Skin of body (tissue), 2 donors: ENCODE results near the gene SIVA1. TPM values are rescaled to one million over a fixed set of nuclear protein-coding genes. Genes with fewer than 3 reads are reported as not detected.

Experiments
- DNase-seq: peaks from one replicate; lab custom pipeline; 2025; lab: John Stamatoyannopoulos, UW
- total RNA-seq: library from RNA; depleted of rRNA; stranded (reverse); fragments of >200 nt; gene quantifications from one replicate; pipeline ENCODE4 v1.2.3, GENCODE V29; 2014

Gene SIVA1
- total RNA-seq, 1 donor from 2014 or later, result 40.1 TPM

- DNase-seq, result no peak
These were observed 30.7 kb downstream of the SIVA1 start for GRCh38 chr14:104783484-104784217.

GRCh38 chr14:104784218-104784568, 31.2 kb downstream of the SIVA1 start:
- DNase-seq, result no peak

GRCh38 chr14:104784846-104785707, 32.1 kb downstream of the SIVA1 start:
- DNase-seq, result no peak

GRCh38 chr14:104785708-104786080, 32.7 kb downstream of the SIVA1 start:
- DNase-seq, result no peak

GRCh38 chr14:104786091-104786586, 33.2 kb downstream of the SIVA1 start:
- DNase-seq, result no peak

- DNase-seq, result no peak
These were observed 34.1 kb downstream of the SIVA1 start for GRCh38 chr14:104786726-104787675.

- DNase-seq, result no peak
These were observed 34.8 kb downstream of the SIVA1 start for GRCh38 chr14:104787736-104788135.

GRCh38 chr14:104788161-104788818, 35.3 kb downstream of the SIVA1 start:
- DNase-seq, result no peak

GRCh38 chr14:104788873-104789663, 36.1 kb downstream of the SIVA1 start:
- DNase-seq, result no peak

GRCh38 chr14:104789752-104790743, 37.1 kb downstream of the SIVA1 start:
- no peak for DNase-seq

GRCh38 chr14:104791425-104791824, 38.5 kb downstream of the SIVA1 start:
- DNase-seq, result no peak

- DNase-seq, result no peak
These were observed 39.3 kb downstream of the SIVA1 start for GRCh38 chr14:104792101-104792884.

- no peak for DNase-seq
These were observed 40.2 kb downstream of the SIVA1 start for GRCh38 chr14:104792945-104793702.

- DNase-seq, result no peak
These were observed 40.7 kb downstream of the SIVA1 start for GRCh38 chr14:104793703-104793959.

GRCh38 chr14:104794099-104794498, 41.2 kb downstream of the SIVA1 start:
- DNase-seq, result peak; percentile 13

GRCh38 chr14:104794631-104794992, 41.7 kb downstream of the SIVA1 start:
- DNase-seq, result no peak

- DNase-seq, result no peak
These were observed 42.2 kb downstream of the SIVA1 start, which contains the start of gene AKT1 for GRCh38 chr14:104794993-104795780. Gene AKT1 (minus strand): TSS chr14:104795748. CDS start chr14:104792643, 3,105 bp downstream.
